Neural progenitor cell (in vitro differentiated cells): ENCODE data around the gene PPP1CC. TPM values are rescaled to one million over a fixed set of nuclear protein-coding genes. Genes with fewer than 3 reads are reported as not detected.
"Not testable (repeated sequence)": the region's sequence is repeated elsewhere in the genome, so short reads cannot be mapped to it uniquely, and the experiment has no call there.

ENCODE experiments used
- DNase-seq: peaks from one replicate; pipeline ENCODE4 v3.0.0-alpha.2; 2016; ENCODE audit warnings: low spot score
- H2AFZ ChIP-seq: fragments of 200-600 bp; sonication (generic); replicated peaks from 2 replicates; pipeline ENCODE4 v1.6.1; 2016; ENCODE audit warnings: antibody characterized with exemption
- H3F3A ChIP-seq: fragments of 200-600 bp; sonication (generic); 2 replicates; pipeline ENCODE4 v1.6.1; 2016; ENCODE audit warnings: antibody characterized with exemption, low read depth
- H3K27ac ChIP-seq: fragments of 200-600 bp; sonication (generic); 2 replicates; pipeline ENCODE4 v1.5.1; 2016; ENCODE audit warnings: mild to moderate bottlenecking
- H3K27me3 ChIP-seq: fragments of 200-600 bp; sonication (generic); 2 replicates; pipeline ENCODE4 v1.6.1; 2016; ENCODE audit warnings: mild to moderate bottlenecking, moderate library complexity
- H3K36me3 ChIP-seq: fragments of 200-600 bp; sonication (generic); 2 replicates; pipeline ENCODE4 v1.5.1; 2016
- H3K4me1 ChIP-seq: fragments of 200-600 bp; sonication (generic); 2 replicates; pipeline ENCODE4 v1.6.1; 2016; ENCODE audit warnings: mixed run types
- H3K4me2 ChIP-seq: fragments of 200-600 bp; sonication (generic); 2 replicates; pipeline ENCODE4 v1.6.1; 2016
- H3K4me3 ChIP-seq: fragments of 200-600 bp; sonication (generic); 2 replicates; pipeline ENCODE4 v1.5.1; 2016
- H3K79me2 ChIP-seq: fragments of 200-600 bp; sonication (generic); 2 replicates; pipeline ENCODE4 v1.6.1; 2016; ENCODE audit warnings: low read depth
- H3K9ac ChIP-seq: fragments of 200-600 bp; sonication (generic); 2 replicates; pipeline ENCODE4 v1.6.1; 2016
- H3K9me3 ChIP-seq: fragments of 200-600 bp; sonication (generic); 2 replicates; pipeline ENCODE4 v1.5.1; 2016; ENCODE audit warnings: low read depth
- H4K20me1 ChIP-seq: fragments of 200-600 bp; sonication (generic); 2 replicates; pipeline ENCODE4 v1.6.1; 2016; ENCODE audit warnings: low read depth
- H3K27ac Mint-ChIP-seq: 3 replicates; pipeline ENCODE4 v1.8.0; 2021; ENCODE audit warnings: mixed read lengths
- H3K27me3 Mint-ChIP-seq: 2 replicates; pipeline ENCODE4 v1.8.0; 2022; ENCODE audit warnings: low read depth, mild to moderate bottlenecking, inconsistent platforms, moderate library complexity, mixed read lengths; ENCODE audit not compliant: insufficient read depth
- H3K36me3 Mint-ChIP-seq: 3 replicates; pipeline ENCODE4 v1.8.0; 2021; ENCODE audit warnings: mixed read lengths
- H3K4me1 Mint-ChIP-seq: 3 replicates; pipeline ENCODE4 v1.8.0; 2021; ENCODE audit warnings: mixed read lengths
- H3K4me3 Mint-ChIP-seq: 3 replicates; pipeline ENCODE4 v1.8.0; 2021; ENCODE audit warnings: mild to moderate bottlenecking, moderate library complexity, mixed read lengths
- H3K9me3 Mint-ChIP-seq: 3 replicates; pipeline ENCODE4 v1.8.0; 2020; ENCODE audit warnings: mixed read lengths
- CTCF ChIP-seq: fragments of 200-600 bp; sonication (generic); IDR thresholded peaks from 2 replicates; pipeline ENCODE4 v1.5.1; 2017; ENCODE audit warnings: antibody characterized with exemption, mild to moderate bottlenecking
- EZH2 ChIP-seq: fragments of 200-600 bp; sonication (generic); IDR thresholded peaks from 2 replicates; pipeline ENCODE4 v1.6.1; 2017; ENCODE audit warnings: antibody characterized with exemption, mild to moderate bottlenecking, moderate library complexity
- EZH2phosphoT487 ChIP-seq: fragments of 200-600 bp; sonication (generic); IDR thresholded peaks from 2 replicates; pipeline ENCODE4 v1.6.1; 2017; ENCODE audit warnings: antibody characterized with exemption
- total RNA-seq: library from RNA; depleted of rRNA; stranded (reverse); fragments of >200 nt; gene quantifications from 2 replicates; pipeline ENCODE4 v1.2.3, GENCODE V29; 2015; ENCODE audit warnings: low replicate concordance

Gene PPP1CC
- total RNA-seq, 1 donor from 2014 or later = 629 TPM

GRCh38 chr12:110739488-110739887, 3.2 kb downstream of the PPP1CC start:
- Histone ChIP-seq H2AFZ (no peak overlapping the region), H3K9ac (peak overlapping the region; percentile 31), H3F3A (peaks cover 14% of the 10 kb centered on the region), H3K4me1 (peaks cover 44% of the 10 kb centered on the region), H3K36me3 (peaks cover 2% of the 10 kb centered on the region), H3K27ac (no peak overlapping the region), H4K20me1 (peaks cover 81% of the 10 kb centered on the region), H3K4me2 (peak overlapping the region; percentile 93), H3K27me3 (no peaks in the 10 kb centered on the region), H3K9me3 (no peaks in the 10 kb centered on the region), H3K79me2 (peaks cover 95% of the 10 kb centered on the region), H3K4me3 (peak overlapping the region; percentile 100)
- Mint-ChIP-seq H3K4me3 (peak overlapping the region; percentile 76), H3K27ac (no peak overlapping the region), H3K4me1 (peaks cover 50% of the 10 kb centered on the region), H3K27me3 (peaks cover 2% of the 10 kb centered on the region), H3K9me3 (no peaks in the 10 kb centered on the region), H3K36me3 (peaks cover 8% of the 10 kb centered on the region)
- TF ChIP-seq EZH2phosphoT487 (no peak), EZH2 (no peak), CTCF (no peak)
- no peak for DNase-seq

GRCh38 chr12:110737532-110737931, 5.2 kb downstream of the PPP1CC start:
- Histone ChIP-seq H3K36me3 (peaks cover 3% of the 10 kb centered on the region), H3K27me3 (no peaks in the 10 kb centered on the region), H3K79me2 (peaks cover 100% of the 10 kb centered on the region), H3F3A (peaks cover 11% of the 10 kb centered on the region), H3K27ac (no peak overlapping the region), H4K20me1 (peaks cover 100% of the 10 kb centered on the region), H3K4me1 (peaks cover 46% of the 10 kb centered on the region), H3K4me2 (peak overlapping the region; percentile 17), H3K4me3 (no peak overlapping the region), H3K9ac (no peak overlapping the region), H3K9me3 (no peaks in the 10 kb centered on the region), H2AFZ (no peak overlapping the region)
- H3K27ac Mint-ChIP-seq = no peak overlapping the region
- H3K9me3 Mint-ChIP-seq = no peaks in the 10 kb centered on the region
- no peak for TF ChIP-seq EZH2
- no peak for TF ChIP-seq EZH2phosphoT487
- TF ChIP-seq CTCF = no peak
- peak overlapping the region; percentile 55 for H3K4me3 Mint-ChIP-seq
- H3K36me3 Mint-ChIP-seq = peaks cover 13% of the 10 kb centered on the region
- no peak for DNase-seq
- H3K27me3 Mint-ChIP-seq = no peaks in the 10 kb centered on the region
- H3K4me1 Mint-ChIP-seq = peaks cover 45% of the 10 kb centered on the region

GRCh38 chr12:110737016-110737415, 5.7 kb downstream of the PPP1CC start:
- H3K9me3 Mint-ChIP-seq, H3K4me3 ChIP-seq, H3K36me3 ChIP-seq, H2AFZ ChIP-seq, H3K4me3 Mint-ChIP-seq, H3K27ac ChIP-seq, DNase-seq, H3K27me3 Mint-ChIP-seq, H3K27ac Mint-ChIP-seq, H3K9ac ChIP-seq, H3K4me2 ChIP-seq, H3K27me3 ChIP-seq, H3K9me3 ChIP-seq: not testable (repeated sequence)
- peaks cover 100% of the 10 kb centered on the region for H4K20me1 ChIP-seq
- H3K79me2 ChIP-seq = peaks cover 100% of the 10 kb centered on the region
- Mint-ChIP-seq H3K36me3 (peaks cover 13% of the 10 kb centered on the region), H3K4me1 (peaks cover 49% of the 10 kb centered on the region)
- H3K4me1 ChIP-seq = peaks cover 50% of the 10 kb centered on the region
- peaks cover 11% of the 10 kb centered on the region for H3F3A ChIP-seq

- Mint-ChIP-seq H3K27ac (no peak overlapping the region), H3K9me3 (no peaks in the 10 kb centered on the region), H3K27me3 (no peaks in the 10 kb centered on the region), H3K4me1 (peaks cover 31% of the 10 kb centered on the region), H3K4me3 (no peak overlapping the region), H3K36me3 (peaks cover 25% of the 10 kb centered on the region)
- no peak for TF ChIP-seq EZH2phosphoT487
- no peak for TF ChIP-seq CTCF
- no peak for TF ChIP-seq EZH2
- Histone ChIP-seq H3K9ac (no peak overlapping the region), H3K4me1 (peaks cover 29% of the 10 kb centered on the region), H3K4me2 (no peak overlapping the region), H2AFZ (no peak overlapping the region), H3K27ac (no peak overlapping the region), H3F3A (peaks cover 4% of the 10 kb centered on the region), H3K27me3 (no peaks in the 10 kb centered on the region), H3K36me3 (peaks cover 24% of the 10 kb centered on the region), H3K79me2 (peaks cover 100% of the 10 kb centered on the region), H3K4me3 (no peak overlapping the region), H4K20me1 (peaks cover 100% of the 10 kb centered on the region), H3K9me3 (no peaks in the 10 kb centered on the region)
- DNase-seq = no peak
These were observed 8.8 kb downstream of the PPP1CC start for GRCh38 chr12:110733900-110734299.
